Activated T-helper 2 cell treated with anti-CD3 and anti-CD28 coated beads, Interferon-gamma antibody, Interleukin-2, Interleukin-4, amounts not matched to agents 10 μg/mL and 5 μg/mL and 100 μg/mL, durations not matched to agents 14 hours and 24 hours and 36 hours (primary cell): ENCODE data around the gene ITPA. TPM values are rescaled to one million over a fixed set of nuclear protein-coding genes. Genes with fewer than 3 reads are reported as not detected.
A peak's percentile ranks its signal among the peaks of the same experiment; 100 is the strongest.

Experiments
- DNase-seq: peaks from one replicate; pipeline ENCODE4 v3.0.0; 2021; ENCODE audit warnings: low spot score
- H3K27ac Mint-ChIP-seq: one replicate; pipeline ENCODE4 v1.8.0; 2021; ENCODE audit warnings: mixed read lengths
- H3K27me3 Mint-ChIP-seq: one replicate; pipeline ENCODE4 v1.8.0; 2021; ENCODE audit warnings: low read depth, mixed read lengths
- H3K36me3 Mint-ChIP-seq: one replicate; pipeline ENCODE4 v1.8.0; 2021; ENCODE audit warnings: low read depth, mixed read lengths
- H3K4me1 Mint-ChIP-seq: one replicate; pipeline ENCODE4 v1.8.0; 2021; ENCODE audit warnings: low read depth, mixed read lengths
- H3K4me3 Mint-ChIP-seq: one replicate; pipeline ENCODE4 v1.8.0; 2021; ENCODE audit warnings: low read depth, mild to moderate bottlenecking, moderate library complexity, mixed read lengths
- H3K9me3 Mint-ChIP-seq: one replicate; pipeline ENCODE4 v1.8.0; 2021; ENCODE audit warnings: mixed read lengths
- intact Hi-C: fragments of 100-400 bp; cut with micrococcal nuclease; formaldehyde crosslinking; loops from one replicate; pipeline ENCODE4 v1.15.1; 2023
- total RNA-seq: library from RNA; stranded (reverse); gene quantifications from 2 replicates; pipeline ENCODE4 v1.2.3, GENCODE V29; 2022

Gene ITPA
- total RNA-seq, 1 donor from 2014 or later, result 87.8 TPM

DNA sequence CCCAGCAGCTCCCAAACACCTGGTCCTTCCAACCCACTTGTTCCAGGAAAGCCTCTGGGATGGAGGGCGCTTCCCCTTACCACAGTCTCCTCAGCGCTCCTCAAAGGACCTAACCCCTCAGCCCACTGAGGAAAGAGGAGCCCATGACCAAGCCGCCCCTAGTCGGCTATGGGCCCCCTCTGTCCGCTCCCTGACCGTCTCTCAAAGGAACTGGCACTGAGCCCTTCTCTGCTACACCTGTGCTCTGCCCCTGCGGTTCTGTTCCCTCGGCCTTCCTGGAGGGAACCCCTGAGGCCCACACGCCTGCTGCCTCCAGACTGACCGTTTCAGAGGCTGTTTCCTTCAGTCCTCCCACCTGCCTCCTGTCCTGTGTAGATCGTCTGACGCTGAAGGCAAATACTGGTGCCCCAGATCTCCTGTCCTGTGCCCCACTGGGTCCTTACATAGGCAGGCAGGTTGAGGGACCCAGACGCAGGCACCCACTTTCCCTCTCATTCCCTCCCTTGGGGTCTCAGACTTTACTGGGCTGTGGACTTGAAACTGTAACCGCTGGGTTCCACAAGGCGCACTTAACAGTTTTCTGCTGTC is 31.6 kb downstream of the ITPA start:
- no peak for DNase-seq
- H3K27me3 Mint-ChIP-seq, result peaks cover 62% of the 10 kb centered on the region
- peaks cover 8% of the 10 kb centered on the region for H3K4me1 Mint-ChIP-seq
- no peak overlapping the region for H3K27ac Mint-ChIP-seq
- intact Hi-C loops, result no loop called here
- H3K4me3 Mint-ChIP-seq, result peak overlapping the region; percentile 63
- H3K36me3 Mint-ChIP-seq, result no peaks in the 10 kb centered on the region
- H3K9me3 Mint-ChIP-seq, result no peaks in the 10 kb centered on the region

- peaks cover 54% of the 10 kb centered on the region for H3K27me3 Mint-ChIP-seq
- no peaks in the 10 kb centered on the region for H3K9me3 Mint-ChIP-seq
- DNase-seq, result no peak
- no peak overlapping the region for H3K27ac Mint-ChIP-seq
- no peaks in the 10 kb centered on the region for H3K36me3 Mint-ChIP-seq
- intact Hi-C loops, result no loop called here
- H3K4me3 Mint-ChIP-seq, result no peak overlapping the region
- H3K4me1 Mint-ChIP-seq, result peaks cover 6% of the 10 kb centered on the region
Observed at GRCh38 chr20:3242172-3242692, 32.9 kb downstream of the ITPA start.

GRCh38 chr20:3243718-3244358 is 34.5 kb downstream of the ITPA start:
- H3K27ac Mint-ChIP-seq, result no peak overlapping the region
- intact Hi-C loops, result no loop called here
- H3K27me3 Mint-ChIP-seq, result peaks cover 54% of the 10 kb centered on the region
- H3K4me1 Mint-ChIP-seq, result peaks cover 7% of the 10 kb centered on the region
- H3K4me3 Mint-ChIP-seq, result no peak overlapping the region
- H3K9me3 Mint-ChIP-seq, result no peaks in the 10 kb centered on the region
- DNase-seq, result no peak
- no peaks in the 10 kb centered on the region for H3K36me3 Mint-ChIP-seq

GRCh38 chr20:3244613-3245012 is 35.3 kb downstream of the ITPA start:
- H3K36me3 Mint-ChIP-seq, result no peaks in the 10 kb centered on the region
- intact Hi-C loops, result no loop called here
- H3K4me1 Mint-ChIP-seq, result peaks cover 7% of the 10 kb centered on the region
- H3K27ac Mint-ChIP-seq, result no peak overlapping the region
- H3K27me3 Mint-ChIP-seq, result peaks cover 52% of the 10 kb centered on the region
- H3K4me3 Mint-ChIP-seq, result no peak overlapping the region
- no peaks in the 10 kb centered on the region for H3K9me3 Mint-ChIP-seq
- DNase-seq, result no peak

DNA sequence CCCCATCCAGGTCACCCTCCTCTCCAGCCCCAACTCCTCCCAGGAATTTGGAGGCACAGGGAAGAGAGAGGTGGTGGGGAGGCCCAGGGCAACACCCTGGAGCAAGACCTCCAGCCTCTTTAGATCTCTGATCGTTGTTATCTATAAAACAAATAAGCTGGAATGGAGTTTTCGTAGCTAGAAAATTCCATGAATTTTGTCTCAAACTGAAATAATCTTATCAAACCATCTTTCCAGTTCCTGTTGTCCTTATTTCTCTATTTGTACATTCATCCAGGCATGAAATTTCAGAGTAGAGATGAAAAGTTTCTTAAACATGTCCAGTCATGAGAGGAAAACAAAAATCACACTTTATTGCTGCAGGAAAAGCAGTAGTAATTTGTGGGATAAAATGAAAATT is 35.9 kb downstream of the ITPA start:
- Mint-ChIP-seq H3K4me3 (no peak overlapping the region), H3K27ac (no peak overlapping the region), H3K4me1 (peaks cover 2% of the 10 kb centered on the region), H3K27me3 (peaks cover 51% of the 10 kb centered on the region), H3K36me3 (no peaks in the 10 kb centered on the region), H3K9me3 (no peaks in the 10 kb centered on the region)
- intact Hi-C loops, result no loop called here
- no peak for DNase-seq

DNA sequence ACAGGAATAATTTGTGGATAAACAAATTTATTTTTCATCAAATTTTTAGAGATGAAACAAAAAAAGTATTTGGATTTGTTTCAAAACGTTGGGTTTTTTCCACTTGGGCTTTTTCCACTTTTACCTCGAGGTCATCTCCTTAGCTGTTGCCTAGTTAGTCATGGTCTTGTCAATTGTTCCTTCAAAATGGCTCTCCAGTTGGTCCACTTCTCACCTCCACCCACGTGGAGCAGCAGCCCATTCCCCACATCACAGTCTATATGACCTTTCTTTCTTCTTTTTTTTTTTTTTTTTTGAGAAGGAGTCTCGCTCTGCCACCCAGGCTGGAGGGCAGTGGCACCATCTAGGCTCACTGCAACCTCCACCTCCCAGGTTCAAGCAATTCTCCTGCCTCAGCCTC is 36.4 kb downstream of the ITPA start:
- Mint-ChIP-seq H3K4me1 (peaks cover 2% of the 10 kb centered on the region), H3K4me3 (no peak overlapping the region), H3K36me3 (no peaks in the 10 kb centered on the region), H3K9me3 (no peaks in the 10 kb centered on the region), H3K27me3 (peaks cover 49% of the 10 kb centered on the region), H3K27ac (no peak overlapping the region)
- intact Hi-C loops, result no loop called here
- no peak for DNase-seq

GRCh38 chr20:3246682-3247081 is 37.4 kb downstream of the ITPA start:
- Mint-ChIP-seq H3K27me3 (peaks cover 40% of the 10 kb centered on the region), H3K9me3 (no peaks in the 10 kb centered on the region), H3K4me3 (no peak overlapping the region), H3K27ac (no peak overlapping the region), H3K36me3 (no peaks in the 10 kb centered on the region), H3K4me1 (peaks cover 2% of the 10 kb centered on the region)
- no peak for DNase-seq
- intact Hi-C loops, result no loop called here

GRCh38 chr20:3247638-3248037 is 38.3 kb downstream of the ITPA start:
- intact Hi-C loops, result no loop called here
- no peaks in the 10 kb centered on the region for H3K9me3 Mint-ChIP-seq

GRCh38 chr20:3248167-3248992 is 39.1 kb downstream of the ITPA start:
- Mint-ChIP-seq H3K27me3 (peaks cover 34% of the 10 kb centered on the region), H3K9me3 (no peaks in the 10 kb centered on the region), H3K4me1 (peaks cover 3% of the 10 kb centered on the region), H3K36me3 (no peaks in the 10 kb centered on the region), H3K27ac (no peak overlapping the region), H3K4me3 (no peak overlapping the region)
- no peak for DNase-seq
- intact Hi-C loops, result no loop called here

More at GRCh38 chr20:3247638-3248037, 38.3 kb downstream of the ITPA start:
- Mint-ChIP-seq H3K27ac (no peak overlapping the region), H3K4me3 (no peak overlapping the region), H3K36me3 (no peaks in the 10 kb centered on the region), H3K4me1 (peaks cover 3% of the 10 kb centered on the region), H3K27me3 (peaks cover 34% of the 10 kb centered on the region)
- DNase-seq, result no peak

- H3K9me3 Mint-ChIP-seq, result no peaks in the 10 kb centered on the region
- no peak overlapping the region for H3K4me3 Mint-ChIP-seq
- H3K27ac Mint-ChIP-seq, result no peak overlapping the region
- peaks cover 3% of the 10 kb centered on the region for H3K4me1 Mint-ChIP-seq
- no peaks in the 10 kb centered on the region for H3K36me3 Mint-ChIP-seq
- intact Hi-C loops, result no loop called here
- DNase-seq, result no peak
- H3K27me3 Mint-ChIP-seq, result peaks cover 31% of the 10 kb centered on the region
Observed at GRCh38 chr20:3248993-3249347, 39.7 kb downstream of the ITPA start.

DNA sequence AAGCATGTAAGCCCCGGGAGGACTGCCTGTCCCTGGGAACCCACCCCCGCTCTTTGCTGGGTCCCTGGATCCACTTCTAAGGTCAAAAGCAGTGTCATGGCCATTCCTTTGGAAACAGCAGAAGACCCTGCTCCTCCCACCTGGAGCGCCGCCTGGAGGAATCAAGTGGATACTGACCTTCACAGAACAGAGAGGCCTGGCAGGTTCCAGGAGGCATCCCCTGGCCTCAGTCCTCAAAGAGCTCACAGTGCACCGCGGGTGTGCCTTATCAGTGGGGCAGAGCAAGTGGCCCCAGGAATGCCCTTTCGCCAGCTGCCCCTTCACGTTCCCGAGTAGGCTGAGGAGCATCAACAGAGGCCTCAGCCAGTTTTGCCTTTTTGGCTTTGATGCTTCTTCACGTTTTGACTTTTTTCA is 40.8 kb downstream of the ITPA start:
- Mint-ChIP-seq H3K9me3 (no peaks in the 10 kb centered on the region), H3K27ac (no peak overlapping the region), H3K27me3 (peaks cover 24% of the 10 kb centered on the region), H3K4me3 (no peak overlapping the region), H3K36me3 (no peaks in the 10 kb centered on the region), H3K4me1 (peaks cover 3% of the 10 kb centered on the region)
- no peak for DNase-seq
- intact Hi-C loops, result no loop called here

DNA sequence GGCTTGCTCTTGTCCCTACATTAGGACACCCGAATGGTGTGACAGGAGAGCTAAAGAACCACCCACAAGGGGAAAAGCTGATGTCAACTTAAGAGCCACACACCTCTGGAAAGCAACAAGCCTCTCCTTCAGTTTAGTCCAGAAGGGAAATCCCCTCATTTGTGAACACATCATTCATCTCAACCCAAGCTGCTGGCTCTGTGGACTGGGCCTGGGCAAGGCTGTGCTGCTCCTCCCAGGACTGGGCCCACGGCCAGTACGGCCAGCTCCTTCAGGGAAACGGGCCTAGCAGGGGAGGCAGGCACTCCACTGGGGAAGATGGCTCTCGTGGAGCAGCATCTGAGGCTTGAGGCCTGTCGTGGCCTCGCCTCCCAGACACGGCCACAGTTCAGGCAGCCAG is 42.5 kb downstream of the ITPA start:
- intact Hi-C loops, result no loop called here
- DNase-seq, result no peak
- peaks cover 3% of the 10 kb centered on the region for H3K4me1 Mint-ChIP-seq
- no peaks in the 10 kb centered on the region for H3K36me3 Mint-ChIP-seq
- H3K27me3 Mint-ChIP-seq, result peaks cover 18% of the 10 kb centered on the region
- no peak overlapping the region for H3K27ac Mint-ChIP-seq
- no peaks in the 10 kb centered on the region for H3K9me3 Mint-ChIP-seq
- H3K4me3 Mint-ChIP-seq, result no peak overlapping the region

DNA sequence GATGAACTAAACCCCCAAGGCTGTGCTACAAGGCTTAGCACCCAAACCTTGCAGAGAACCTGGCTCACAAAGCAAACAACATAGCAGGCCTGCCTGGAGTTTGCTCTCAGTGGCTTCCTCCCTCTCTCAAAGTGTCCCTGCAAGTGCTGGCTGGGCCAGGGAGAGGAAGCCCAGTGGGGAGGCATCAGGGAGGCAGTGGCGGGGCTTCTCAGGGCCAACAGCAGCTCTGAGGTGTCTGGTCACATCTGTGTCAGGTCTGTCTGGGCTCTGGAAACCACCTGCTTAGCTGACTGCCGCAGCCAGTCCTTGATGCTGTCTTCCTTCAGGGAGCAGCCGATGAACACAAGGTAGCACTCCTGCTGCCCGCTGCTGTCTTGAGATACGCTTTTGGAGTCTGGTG is 46.4 kb downstream of the ITPA start:
- no peak overlapping the region for H3K4me3 Mint-ChIP-seq
- no peaks in the 10 kb centered on the region for H3K36me3 Mint-ChIP-seq

More for the DNA sequence above, 46.4 kb downstream of the ITPA start:
- intact Hi-C loops, result no loop called here
- H3K9me3 Mint-ChIP-seq, result no peaks in the 10 kb centered on the region
- peaks cover 1% of the 10 kb centered on the region for H3K4me1 Mint-ChIP-seq
- H3K27me3 Mint-ChIP-seq, result no peaks in the 10 kb centered on the region
- no peak for DNase-seq
- no peak overlapping the region for H3K27ac Mint-ChIP-seq
